ENCODE measurements around the gene ISLR.

DNA sequence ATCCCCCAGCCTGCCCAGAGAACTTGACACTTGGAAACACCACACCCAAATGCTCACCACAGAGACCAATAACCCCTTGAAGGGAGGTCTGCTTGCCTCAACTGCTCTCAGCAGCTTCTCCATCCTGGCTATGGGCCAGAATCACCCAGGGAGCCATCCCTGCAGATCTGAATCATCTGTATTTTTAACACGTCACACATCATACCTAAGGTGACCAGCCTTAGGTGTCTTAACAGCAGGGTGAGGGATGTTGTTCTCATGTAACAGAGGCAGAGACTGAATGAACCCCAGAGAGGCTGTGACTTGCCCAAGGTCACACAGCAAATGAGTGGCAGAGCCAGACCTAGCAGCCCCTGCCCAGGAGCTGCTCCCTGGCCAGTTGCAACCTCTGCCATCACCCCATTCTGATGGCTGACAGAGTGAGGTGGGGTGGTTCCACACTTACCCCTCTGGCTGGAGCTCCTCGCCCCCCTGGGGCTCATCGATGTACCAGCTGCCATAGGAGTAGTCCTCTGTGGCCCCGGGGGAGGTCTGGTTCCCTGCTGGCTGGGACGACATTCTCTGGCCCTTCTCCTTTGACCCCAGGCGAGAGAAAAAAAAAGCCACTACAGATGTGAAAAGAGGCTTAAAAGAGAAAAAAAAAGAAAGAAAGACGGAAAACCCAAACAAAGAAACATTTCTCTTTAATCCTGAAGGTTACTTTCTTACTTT lies 28.4 kb downstream of the ISLR start:
- TF ChIP-seq CTCF (IDR thresholded peaks at IDR 0.05) (no peak), POLR2AphosphoS5 (IDR thresholded peaks at IDR 0.05) (no peak)

All from sigmoid colon (tissue), 4 donors.